Measurements from ENCODE around the gene QSOX2.

Gene QSOX2

GRCh38 chr9:136182850-136183422 lies 62.7 kb downstream of the QSOX2 start:
- peaks cover 5% of the 10 kb centered on the region for H3K27me3 ChIP-seq (replicated peaks; ENCODE audit: control insufficient read depth, insufficient read depth, low read length, poor library complexity, severe bottlenecking)
- no peak for DNase-seq
- no peaks in the 10 kb centered on the region for H3K4me1 ChIP-seq (ENCODE audit: control insufficient read depth, insufficient read depth, low read length, poor library complexity, severe bottlenecking)
- H3K9me3 ChIP-seq (ENCODE audit: control insufficient read depth, low read length): no peaks in the 10 kb centered on the region
- no peaks in the 10 kb centered on the region for H3K36me3 ChIP-seq (ENCODE audit: control insufficient read depth, insufficient read depth, low read length)
- no peak overlapping the region for H3K27ac ChIP-seq (ENCODE audit: insufficient read depth, low read length, poor library complexity, severe bottlenecking)
- no peak overlapping the region for H3K4me3 ChIP-seq (ENCODE audit: insufficient read depth, low read depth, low read length, poor library complexity, severe bottlenecking)

GRCh38 chr9:136182420-136182787 lies 63.2 kb downstream of the QSOX2 start:
- Histone ChIP-seq H3K36me3 (ENCODE audit: control insufficient read depth, insufficient read depth, low read length) (no peaks in the 10 kb centered on the region), H3K4me3 (ENCODE audit: insufficient read depth, low read depth, low read length, poor library complexity, severe bottlenecking) (no peak overlapping the region), H3K9me3 (ENCODE audit: control insufficient read depth, low read length) (no peaks in the 10 kb centered on the region), H3K4me1 (ENCODE audit: control insufficient read depth, insufficient read depth, low read length, poor library complexity, severe bottlenecking) (no peaks in the 10 kb centered on the region), H3K27me3 (replicated peaks; ENCODE audit: control insufficient read depth, insufficient read depth, low read length, poor library complexity, severe bottlenecking) (peaks cover 5% of the 10 kb centered on the region), H3K27ac (ENCODE audit: insufficient read depth, low read length, poor library complexity, severe bottlenecking) (no peak overlapping the region)
- DNase-seq: no peak

DNA sequence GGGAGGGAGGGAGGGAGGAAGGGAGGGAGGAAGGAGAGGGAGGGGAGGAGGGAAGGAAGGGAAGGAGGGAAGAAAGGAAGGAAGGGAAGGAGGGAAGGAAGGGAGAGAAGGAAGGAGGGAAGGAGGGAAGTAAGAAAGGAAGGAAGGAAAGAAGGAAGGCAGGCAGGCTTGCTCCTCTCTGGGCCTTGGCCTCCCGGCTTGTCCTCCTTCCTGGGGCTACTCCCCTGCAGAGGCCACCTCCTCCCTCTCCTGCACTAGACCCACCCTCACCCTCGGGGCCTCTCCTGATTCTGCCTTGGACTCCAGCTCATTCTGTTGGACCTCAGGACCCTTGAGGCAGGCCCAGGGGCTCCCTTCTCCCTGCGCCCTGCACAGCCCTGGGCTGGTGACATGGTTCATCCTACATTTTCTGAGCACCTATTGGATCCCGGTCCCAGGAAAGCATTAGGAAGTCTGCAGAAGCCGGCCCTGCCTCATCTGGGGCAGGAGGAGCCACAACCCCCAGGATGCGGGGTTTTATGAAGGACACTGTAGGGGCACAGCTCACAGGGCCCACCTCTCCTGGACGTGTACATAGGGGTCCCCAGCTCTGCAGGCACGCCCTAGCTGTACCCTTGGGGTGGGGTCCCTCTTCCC lies 63.7 kb downstream of the QSOX2 start:
- Histone ChIP-seq H3K9me3 (ENCODE audit: control insufficient read depth, low read length) (no peaks in the 10 kb centered on the region), H3K27me3 (replicated peaks; ENCODE audit: control insufficient read depth, insufficient read depth, low read length, poor library complexity, severe bottlenecking) (peaks cover 5% of the 10 kb centered on the region)

DNA sequence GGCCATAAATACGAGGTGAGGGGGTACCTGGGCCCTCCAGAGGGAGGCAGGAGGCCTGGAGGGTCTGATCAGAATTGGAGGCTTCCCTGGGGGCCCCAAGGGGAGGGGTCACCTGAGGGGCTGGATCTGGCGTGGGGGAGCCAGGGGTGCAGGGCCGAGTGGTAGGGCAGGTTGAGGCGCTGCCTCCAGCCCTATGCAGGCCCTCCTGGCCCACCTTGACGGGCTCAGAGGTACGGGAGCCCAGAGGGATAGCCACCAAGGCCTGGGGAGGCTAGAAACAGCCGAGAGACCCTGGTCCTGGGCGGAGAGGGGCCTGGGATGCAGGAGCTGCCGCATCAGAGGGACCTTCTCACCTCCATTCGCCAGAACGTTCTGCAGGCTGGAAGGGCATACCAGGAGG lies 65.0 kb downstream of the QSOX2 start:
- H3K4me1 ChIP-seq (ENCODE audit: control insufficient read depth, insufficient read depth, low read length, poor library complexity, severe bottlenecking): no peaks in the 10 kb centered on the region
- DNase-seq: no peak
- no peaks in the 10 kb centered on the region for H3K9me3 ChIP-seq (ENCODE audit: control insufficient read depth, low read length)
- peaks cover 5% of the 10 kb centered on the region for H3K27me3 ChIP-seq (replicated peaks; ENCODE audit: control insufficient read depth, insufficient read depth, low read length, poor library complexity, severe bottlenecking)
- H3K27ac ChIP-seq (ENCODE audit: insufficient read depth, low read length, poor library complexity, severe bottlenecking): no peak overlapping the region
- no peaks in the 10 kb centered on the region for H3K36me3 ChIP-seq (ENCODE audit: control insufficient read depth, insufficient read depth, low read length)
- H3K4me3 ChIP-seq (ENCODE audit: insufficient read depth, low read depth, low read length, poor library complexity, severe bottlenecking): no peak overlapping the region

More for the DNA sequence above, 63.7 kb downstream of the QSOX2 start:
- H3K4me1 ChIP-seq (ENCODE audit: control insufficient read depth, insufficient read depth, low read length, poor library complexity, severe bottlenecking): no peaks in the 10 kb centered on the region
- H3K36me3 ChIP-seq (ENCODE audit: control insufficient read depth, insufficient read depth, low read length): no peaks in the 10 kb centered on the region
- no peak for DNase-seq
- H3K27ac ChIP-seq (ENCODE audit: insufficient read depth, low read length, poor library complexity, severe bottlenecking): no peak overlapping the region
- H3K4me3 ChIP-seq (ENCODE audit: insufficient read depth, low read depth, low read length, poor library complexity, severe bottlenecking): no peak overlapping the region

DNA sequence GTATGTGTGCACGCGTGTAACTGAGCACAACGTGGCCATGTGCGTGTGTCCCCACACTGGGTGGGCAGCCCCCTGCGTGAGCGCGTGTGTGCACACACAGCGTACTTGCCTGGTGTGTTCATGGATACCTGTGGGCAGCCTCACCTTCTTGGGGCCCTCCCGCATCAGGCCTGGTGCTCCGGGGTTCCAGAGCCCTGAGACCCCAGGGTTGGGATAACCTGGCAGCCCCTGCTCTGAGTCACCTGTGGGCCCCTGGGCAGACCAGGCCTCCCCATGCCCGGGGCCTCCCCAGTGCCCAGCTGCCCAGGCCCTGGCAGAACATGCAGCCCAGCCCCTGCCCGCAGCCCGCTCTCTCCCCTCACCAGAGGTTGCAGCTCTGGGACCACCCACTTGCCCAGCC lies 65.9 kb downstream of the QSOX2 start:
- no peaks in the 10 kb centered on the region for H3K9me3 ChIP-seq (ENCODE audit: control insufficient read depth, low read length)
- H3K4me1 ChIP-seq (ENCODE audit: control insufficient read depth, insufficient read depth, low read length, poor library complexity, severe bottlenecking): no peaks in the 10 kb centered on the region
- H3K4me3 ChIP-seq (ENCODE audit: insufficient read depth, low read depth, low read length, poor library complexity, severe bottlenecking): no peak overlapping the region
- no peaks in the 10 kb centered on the region for H3K36me3 ChIP-seq (ENCODE audit: control insufficient read depth, insufficient read depth, low read length)
- no peak overlapping the region for H3K27ac ChIP-seq (ENCODE audit: insufficient read depth, low read length, poor library complexity, severe bottlenecking)
- no peaks in the 10 kb centered on the region for H3K27me3 ChIP-seq (replicated peaks; ENCODE audit: control insufficient read depth, insufficient read depth, low read length, poor library complexity, severe bottlenecking)
- no peak for DNase-seq

DNA sequence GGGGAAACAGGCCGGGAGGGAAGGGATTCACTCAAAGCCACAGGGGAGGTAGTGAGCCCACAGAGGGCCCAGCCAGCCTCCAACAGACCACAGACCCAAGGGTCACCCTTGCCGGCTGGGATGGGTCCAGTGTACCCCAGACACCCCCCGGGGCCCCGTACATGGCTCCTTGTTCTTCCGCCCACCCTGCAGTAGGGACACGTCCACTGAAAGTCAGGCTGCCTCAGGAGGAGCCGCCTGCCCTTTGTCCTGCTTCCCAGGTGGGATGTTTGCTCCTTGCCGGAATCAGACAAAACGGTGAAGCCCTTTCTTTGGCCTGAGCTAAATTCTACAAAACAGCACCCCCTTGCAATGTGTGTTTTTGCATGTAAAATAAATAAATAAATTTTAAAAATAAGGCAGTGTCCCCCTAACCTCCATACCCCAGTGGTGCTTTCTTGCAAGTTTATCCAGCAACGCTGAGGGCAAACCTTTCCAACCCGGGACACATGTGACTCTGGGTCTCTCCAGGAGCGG lies 66.5 kb downstream of the QSOX2 start:
- Histone ChIP-seq H3K9me3 (ENCODE audit: control insufficient read depth, low read length) (no peaks in the 10 kb centered on the region), H3K27me3 (replicated peaks; ENCODE audit: control insufficient read depth, insufficient read depth, low read length, poor library complexity, severe bottlenecking) (no peaks in the 10 kb centered on the region), H3K4me3 (ENCODE audit: insufficient read depth, low read depth, low read length, poor library complexity, severe bottlenecking) (no peak overlapping the region), H3K36me3 (ENCODE audit: control insufficient read depth, insufficient read depth, low read length) (no peaks in the 10 kb centered on the region), H3K4me1 (ENCODE audit: control insufficient read depth, insufficient read depth, low read length, poor library complexity, severe bottlenecking) (no peaks in the 10 kb centered on the region), H3K27ac (ENCODE audit: insufficient read depth, low read length, poor library complexity, severe bottlenecking) (no peak overlapping the region)
- DNase-seq: no peak

DNA sequence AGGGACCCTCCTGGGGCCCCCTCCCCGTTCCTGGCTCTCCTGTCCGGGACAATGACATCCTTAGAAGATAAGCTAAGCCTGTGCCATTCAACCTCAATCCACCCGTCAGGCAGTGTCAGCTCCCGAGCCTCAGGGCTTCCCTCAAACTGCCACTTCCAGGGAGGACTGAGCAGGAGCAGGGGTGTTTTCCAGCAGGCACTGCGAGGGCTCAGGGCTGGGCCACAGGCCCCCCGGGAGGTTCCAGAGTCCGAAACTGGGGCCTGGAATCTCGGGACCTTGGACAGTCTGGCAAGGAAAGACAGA lies 66.9 kb downstream of the QSOX2 start:
- DNase-seq: no peak
- Histone ChIP-seq H3K9me3 (ENCODE audit: control insufficient read depth, low read length) (no peaks in the 10 kb centered on the region), H3K27me3 (replicated peaks; ENCODE audit: control insufficient read depth, insufficient read depth, low read length, poor library complexity, severe bottlenecking) (no peaks in the 10 kb centered on the region), H3K4me1 (ENCODE audit: control insufficient read depth, insufficient read depth, low read length, poor library complexity, severe bottlenecking) (no peaks in the 10 kb centered on the region), H3K4me3 (ENCODE audit: insufficient read depth, low read depth, low read length, poor library complexity, severe bottlenecking) (no peak overlapping the region), H3K27ac (ENCODE audit: insufficient read depth, low read length, poor library complexity, severe bottlenecking) (no peak overlapping the region), H3K36me3 (ENCODE audit: control insufficient read depth, insufficient read depth, low read length) (no peaks in the 10 kb centered on the region)

DNA sequence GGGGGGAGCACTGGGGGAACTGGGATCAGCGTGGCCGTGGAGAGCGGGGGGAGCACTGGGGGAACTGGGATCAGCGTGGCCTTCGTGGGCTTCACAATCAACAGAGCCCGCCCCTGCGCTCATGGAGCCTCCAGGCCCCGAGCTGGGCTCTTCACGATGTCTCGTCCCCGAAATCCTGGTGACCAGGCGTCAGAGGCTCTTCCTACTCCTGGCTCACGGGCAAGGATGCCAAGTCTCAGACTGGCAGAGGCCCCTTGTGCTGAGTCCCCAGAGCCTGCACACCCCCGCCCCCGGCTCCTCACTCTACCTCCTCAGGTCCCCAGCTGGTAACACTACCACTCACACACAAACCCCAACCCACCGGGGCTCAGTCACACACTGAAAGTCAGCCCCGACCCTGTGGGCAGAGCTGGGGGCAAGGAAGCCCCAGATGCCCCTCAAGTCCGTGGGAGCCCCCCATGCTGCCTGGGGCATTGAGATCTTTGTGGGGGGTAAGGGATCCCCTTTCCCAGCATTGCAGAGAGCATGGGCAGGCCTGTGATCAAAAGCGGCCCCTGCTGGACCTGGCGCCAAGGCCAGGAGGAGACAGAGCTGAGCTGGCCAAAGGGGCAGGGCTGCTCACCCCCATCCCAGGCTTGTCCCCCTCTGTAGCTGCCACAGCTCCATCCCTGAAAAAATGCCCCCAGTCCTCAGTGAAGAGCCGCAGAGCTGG lies 67.4 kb downstream of the QSOX2 start:
- Histone ChIP-seq H3K9me3 (ENCODE audit: control insufficient read depth, low read length) (no peaks in the 10 kb centered on the region), H3K27me3 (replicated peaks; ENCODE audit: control insufficient read depth, insufficient read depth, low read length, poor library complexity, severe bottlenecking) (no peaks in the 10 kb centered on the region), H3K36me3 (ENCODE audit: control insufficient read depth, insufficient read depth, low read length) (no peaks in the 10 kb centered on the region)

DNA sequence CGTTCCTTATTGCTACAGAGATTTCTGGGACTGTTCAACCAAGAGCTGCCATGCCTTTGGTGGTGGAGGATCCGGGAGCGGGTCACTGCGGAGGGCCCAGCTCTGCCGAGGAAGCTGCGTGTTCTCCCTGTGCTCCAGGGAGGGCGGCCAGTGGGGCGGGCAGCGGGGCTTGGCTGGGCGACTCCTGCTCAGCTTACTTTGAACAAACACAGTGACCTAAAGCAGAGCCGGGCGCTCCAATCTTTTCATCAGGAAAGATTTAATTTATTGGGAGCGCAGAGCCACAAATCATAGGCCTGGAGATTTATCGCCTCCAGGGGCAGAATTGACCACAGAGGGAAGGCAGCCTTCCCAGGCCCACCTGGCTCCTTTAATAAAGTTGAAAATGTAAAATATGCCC lies 68.4 kb downstream of the QSOX2 start:
- no peak for DNase-seq
- Histone ChIP-seq H3K27ac (ENCODE audit: insufficient read depth, low read length, poor library complexity, severe bottlenecking) (no peak overlapping the region), H3K4me1 (ENCODE audit: control insufficient read depth, insufficient read depth, low read length, poor library complexity, severe bottlenecking) (no peaks in the 10 kb centered on the region), H3K4me3 (ENCODE audit: insufficient read depth, low read depth, low read length, poor library complexity, severe bottlenecking) (no peak overlapping the region), H3K27me3 (replicated peaks; ENCODE audit: control insufficient read depth, insufficient read depth, low read length, poor library complexity, severe bottlenecking) (no peaks in the 10 kb centered on the region), H3K9me3 (ENCODE audit: control insufficient read depth, low read length) (no peaks in the 10 kb centered on the region), H3K36me3 (ENCODE audit: control insufficient read depth, insufficient read depth, low read length) (no peaks in the 10 kb centered on the region)

More for the DNA sequence above, 67.4 kb downstream of the QSOX2 start:
- no peaks in the 10 kb centered on the region for H3K4me1 ChIP-seq (ENCODE audit: control insufficient read depth, insufficient read depth, low read length, poor library complexity, severe bottlenecking)
- H3K4me3 ChIP-seq (ENCODE audit: insufficient read depth, low read depth, low read length, poor library complexity, severe bottlenecking): no peak overlapping the region
- H3K27ac ChIP-seq (ENCODE audit: insufficient read depth, low read length, poor library complexity, severe bottlenecking): no peak overlapping the region
- DNase-seq: no peak

- Histone ChIP-seq H3K27me3 (replicated peaks; ENCODE audit: control insufficient read depth, insufficient read depth, low read length, poor library complexity, severe bottlenecking) (peaks cover 8% of the 10 kb centered on the region), H3K4me3 (ENCODE audit: insufficient read depth, low read depth, low read length, poor library complexity, severe bottlenecking) (no peak overlapping the region), H3K36me3 (ENCODE audit: control insufficient read depth, insufficient read depth, low read length) (no peaks in the 10 kb centered on the region), H3K9me3 (ENCODE audit: control insufficient read depth, low read length) (no peaks in the 10 kb centered on the region), H3K4me1 (ENCODE audit: control insufficient read depth, insufficient read depth, low read length, poor library complexity, severe bottlenecking) (no peaks in the 10 kb centered on the region), H3K27ac (ENCODE audit: insufficient read depth, low read length, poor library complexity, severe bottlenecking) (no peak overlapping the region)
- DNase-seq: no peak
Measured at GRCh38 chr9:136175616-136176197, 69.9 kb downstream of the QSOX2 start.
